CD14-positive monocyte (primary cell): Measurements from ENCODE around the gene STIP1. TPM values are rescaled to one million over a fixed set of nuclear protein-coding genes. Genes with fewer than 3 reads are reported as not detected.

ENCODE experiments used
- DNase-seq, 3 donors: peaks; one replicate each; pipeline ENCODE4 v3.0.0-alpha.2; 2011 to 2022
- H2AFZ ChIP-seq: 2 replicates; pipeline ENCODE4 v1.6.0; 2012; ENCODE audit warnings: mild to moderate bottlenecking, low read depth, low read length, inconsistent platforms; ENCODE audit not compliant: insufficient read depth, poor library complexity, severe bottlenecking
- H3K27ac ChIP-seq, 2 donors: 1 replicate in 1 of 2; 2 replicates in 1 of 2; pipeline ENCODE4 v1.5.1; 2012 to 2013; ENCODE audit warnings: low read length in 2 of 2, control low read depth in 1 of 2, inconsistent platforms in 1 of 2, low read depth in 1 of 2, mild to moderate bottlenecking in 1 of 2
- H3K27me3 ChIP-seq, 2 donors: one replicate each; pipeline versions ENCODE4 v1.6.0 to v1.6.1; 2011 to 2013; ENCODE audit warnings: low read length in 2 of 2; ENCODE audit not compliant: control insufficient read depth in 2 of 2, insufficient read depth in 2 of 2
- H3K36me3 ChIP-seq, 2 donors: replicated peaks in 1 of 2; 1 replicate in 1 of 2; 2 replicates in 1 of 2; pipeline versions ENCODE4 v1.5.1 to v1.6.1; 2012 to 2013; ENCODE audit warnings: low read length in 2 of 2, control low read depth in 1 of 2, inconsistent platforms in 1 of 2, mild to moderate bottlenecking in 1 of 2; ENCODE audit not compliant: insufficient read depth in 2 of 2, control insufficient read depth in 1 of 2
- H3K4me1 ChIP-seq, 2 donors: 1 replicate in 1 of 2; 2 replicates in 1 of 2; pipeline versions ENCODE4 v1.5.1 to v1.6.1; 2012 to 2013; ENCODE audit warnings: low read length in 2 of 2, control low read depth in 1 of 2, inconsistent platforms in 1 of 2, mild to moderate bottlenecking in 1 of 2, moderate library complexity in 1 of 2; ENCODE audit not compliant: insufficient read depth in 2 of 2, control insufficient read depth in 1 of 2
- H3K4me2 ChIP-seq: replicated peaks from 2 replicates; pipeline ENCODE3; 2012; ENCODE audit warnings: low read length, moderate library complexity, mild to moderate bottlenecking; ENCODE audit not compliant: poor library complexity, severe bottlenecking; ENCODE audit errors: extremely low read depth
- H3K4me3 ChIP-seq, 3 experiments: fragments of 200-600 bp in 1 of 3; sonication (generic) in 1 of 3; replicated peaks in 1 of 3; 1 replicate in 2 of 3; 2 replicates in 1 of 3; pipeline ENCODE4 v1.5.1; 2011 to 2013; ENCODE audit warnings: low read length in 3 of 3, mild to moderate bottlenecking in 3 of 3, control low read depth in 2 of 3, low read depth in 2 of 3, inconsistent platforms in 1 of 3, moderate library complexity in 1 of 3
- H3K79me2 ChIP-seq: 2 replicates; pipeline ENCODE4 v1.6.0; 2012; ENCODE audit warnings: mild to moderate bottlenecking, control low read depth, inconsistent platforms, low read length, moderate library complexity; ENCODE audit not compliant: insufficient read depth
- H3K9ac ChIP-seq: 2 replicates; pipeline ENCODE4 v1.6.0; 2017; ENCODE audit warnings: low read length, mild to moderate bottlenecking; ENCODE audit not compliant: insufficient read depth, poor library complexity, severe bottlenecking
- H3K9me3 ChIP-seq, 2 donors: replicated peaks in 1 of 2; 1 replicate in 1 of 2; 2 replicates in 1 of 2; pipeline versions ENCODE4 v1.5.1 to v1.6.1; 2012 to 2013; ENCODE audit warnings: low read length in 2 of 2, control low read depth in 1 of 2; ENCODE audit not compliant: control insufficient read depth in 1 of 2, insufficient read depth in 1 of 2
- H4K20me1 ChIP-seq: 2 replicates; pipeline ENCODE4 v1.6.0; 2012; ENCODE audit warnings: mild to moderate bottlenecking, low read length, control low read depth, moderate library complexity; ENCODE audit not compliant: insufficient read depth
- H3K27ac Mint-ChIP-seq, 7 donors: one replicate each; pipeline ENCODE4 v1.8.0; 2020; ENCODE audit warnings: mild to moderate bottlenecking in 7 of 7, mixed read lengths in 7 of 7, moderate library complexity in 6 of 7, inconsistent platforms in 2 of 7
- H3K27me3 Mint-ChIP-seq, 3 donors: one replicate each; pipeline ENCODE4 v1.8.0; 2021 to 2022; ENCODE audit warnings: low read depth in 3 of 3, mild to moderate bottlenecking in 3 of 3, mixed read lengths in 3 of 3, moderate library complexity in 3 of 3, inconsistent platforms in 1 of 3
- H3K36me3 Mint-ChIP-seq, 2 donors: one replicate each; pipeline ENCODE4 v1.8.0; 2020; ENCODE audit warnings: mixed read lengths in 2 of 2, inconsistent platforms in 1 of 2, mild to moderate bottlenecking in 1 of 2
- H3K4me1 Mint-ChIP-seq: one replicate; pipeline ENCODE4 v1.8.0; 2020; ENCODE audit warnings: mild to moderate bottlenecking, mixed read lengths
- H3K4me3 Mint-ChIP-seq, 2 donors: one replicate each; pipeline ENCODE4 v1.8.0; 2020; ENCODE audit warnings: mild to moderate bottlenecking in 2 of 2, mixed read lengths in 2 of 2, moderate library complexity in 1 of 2
- H3K9me3 Mint-ChIP-seq, 7 donors: one replicate each; pipeline ENCODE4 v1.8.0; 2020 to 2022; ENCODE audit warnings: mixed read lengths in 7 of 7, mild to moderate bottlenecking in 6 of 7, moderate library complexity in 6 of 7, inconsistent platforms in 2 of 7
- CTCF ChIP-seq: fragments of 200-600 bp; IDR thresholded peaks from one replicate; pipeline ENCODE4 v1.8.0; 2022; ENCODE audit warnings: antibody characterized with exemption, mild to moderate bottlenecking
- WGBS: methylation state at CpG from one replicate; pipeline ENCODE4 v1.1.5; 2013; ENCODE audit warnings: missing lambda C conversion rate; ENCODE audit not compliant: insufficient coverage; 5-methylcytosine and 5-hydroxymethylcytosine counted together
- intact Hi-C, 2 donors: fragments of 100-400 bp; cut with micrococcal nuclease; formaldehyde crosslinking; loops; one replicate each; pipeline versions ENCODE4 v1.15.0 to v1.15.1; 2023
- polyA plus RNA-seq, 3 donors: library from polyadenylated mRNA; depleted of rRNA in 1 of 3; unstranded in 2 of 3; stranded (reverse) in 1 of 3; fragments of 300-500 nt in 2 of 3; fragments of >200 nt in 1 of 3; fragmentation: Illumina TruSeq in 2 of 3; gene quantifications; 1 replicate in 2 of 3; 2 replicates in 1 of 3; pipeline ENCODE4 v1.2.3, GENCODE V29; 2012 to 2021

Gene STIP1
- polyA plus RNA-seq, 3 donors = 44.5 to 52.0 (median 51.1) TPM

GRCh38 chr11:64222651-64223000 is 36.7 kb downstream of the STIP1 start:
- Histone ChIP-seq H3K36me3 (peaks cover 58 to 63% of the 10 kb centered on the region in 2 donors), H3K79me2 (peaks cover 39% of the 10 kb centered on the region), H4K20me1 (peaks cover 71% of the 10 kb centered on the region), H3K4me1 (peaks cover 27 to 37% of the 10 kb centered on the region in 2 donors), H3K27ac (peak overlapping the region in 1 of 2 donors; percentile 45), H3K9ac (no peak overlapping the region), H3K4me3 (no peak overlapping the region), H2AFZ (no peak overlapping the region), H3K27me3 (no peaks in the 10 kb centered on the region), H3K4me2 (no peak overlapping the region), H3K9me3 (no peaks in the 10 kb centered on the region)
- Mint-ChIP-seq H3K4me1 (peaks cover 25% of the 10 kb centered on the region), H3K9me3 (peaks cover 0 to 2% (median 0%) of the 10 kb centered on the region in 7 donors), H3K27ac (peak overlapping the region in 3 of 7 donors; percentile 16 to 41 (median 23)), H3K36me3 (peaks cover 48 to 63% of the 10 kb centered on the region in 2 donors), H3K27me3 (no peaks in the 10 kb centered on the region), H3K4me3 (no peak overlapping the region)
- no peak for DNase-seq
- 79% methylated on average over 5 of the region's 9 CpGs for WGBS
- no peak for TF ChIP-seq CTCF
- intact Hi-C loops = no loop called here

GRCh38 chr11:64223001-64223651 is 37.2 kb downstream of the STIP1 start:
- DNase-seq = peak in 1 of 3 donors; percentile 2
- Histone ChIP-seq H3K36me3 (peaks cover 56 to 58% of the 10 kb centered on the region in 2 donors), H4K20me1 (peaks cover 66% of the 10 kb centered on the region), H3K27me3 (no peaks in the 10 kb centered on the region), H3K79me2 (peaks cover 40% of the 10 kb centered on the region), H3K27ac (peak overlapping the region; percentile 14 to 45), H3K4me3 (no peak overlapping the region), H2AFZ (no peak overlapping the region), H3K4me2 (no peak overlapping the region), H3K4me1 (peaks cover 28 to 39% of the 10 kb centered on the region in 2 donors), H3K9ac (no peak overlapping the region), H3K9me3 (no peaks in the 10 kb centered on the region)
- H3K36me3 Mint-ChIP-seq = peaks cover 45 to 58% of the 10 kb centered on the region in 2 donors
- H3K9me3 Mint-ChIP-seq = no peaks in the 10 kb centered on the region
- H3K4me3 Mint-ChIP-seq = no peak overlapping the region
- peaks cover 0 to 1% (median 0%) of the 10 kb centered on the region in 3 donors for H3K27me3 Mint-ChIP-seq
- intact Hi-C loops = no loop called here
- H3K4me1 Mint-ChIP-seq = peaks cover 30% of the 10 kb centered on the region
- H3K27ac Mint-ChIP-seq = peak overlapping the region in 3 of 7 donors; percentile 15 to 41 (median 23)
- 89% methylated on average over 18 of the region's 24 CpGs for WGBS
- TF ChIP-seq CTCF = no peak
